Stimulated activated naive B cell treated with anti-CD40 and anti-IgM and Interleukin-4, amounts not matched to agents 10 μg/mL and 1 μg/mL and 100 μg/mL, for 72 hours (primary cell): ENCODE results near the gene RAB31.

Experiments used
- ATAC-seq, 2 donors: fragments of 150-1000 bp; cut with Tn5 transposase; replicated peaks; 2 replicates each; pipeline ENCODE4 v1.10.0; 2021; ENCODE audit warnings: moderate library complexity in 1 of 2
- DNase-seq: peaks from one replicate; pipeline ENCODE4 v3.0.0; 2021
- H3K27ac Mint-ChIP-seq: one replicate; pipeline ENCODE4 v1.8.0; 2022; ENCODE audit warnings: mild to moderate bottlenecking, mixed read lengths
- H3K27me3 Mint-ChIP-seq, 2 donors: one replicate each; pipeline ENCODE4 v1.8.0; 2022; ENCODE audit warnings: mixed read lengths in 2 of 2
- H3K36me3 Mint-ChIP-seq, 2 donors: one replicate each; pipeline ENCODE4 v1.8.0; 2022; ENCODE audit warnings: mixed read lengths in 2 of 2, mild to moderate bottlenecking in 1 of 2
- H3K4me1 Mint-ChIP-seq, 2 donors: one replicate each; pipeline ENCODE4 v1.8.0; 2022; ENCODE audit warnings: mixed read lengths in 2 of 2, mild to moderate bottlenecking in 1 of 2
- H3K4me3 Mint-ChIP-seq, 2 donors: one replicate each; pipeline ENCODE4 v1.8.0; 2022; ENCODE audit warnings: mild to moderate bottlenecking in 2 of 2, mixed read lengths in 2 of 2, moderate library complexity in 1 of 2
- H3K9me3 Mint-ChIP-seq, 2 donors: one replicate each; pipeline ENCODE4 v1.8.0; 2022; ENCODE audit warnings: mixed read lengths in 2 of 2, mild to moderate bottlenecking in 1 of 2

The RAB31 gene

GRCh38 chr18:9859232-9859631, 151.1 kb downstream of the RAB31 start:
- Mint-ChIP-seq H3K36me3 (peaks cover 10 to 13% of the 10 kb centered on the region in 2 donors), H3K4me3 (no peak overlapping the region), H3K27ac (no peak overlapping the region), H3K4me1 (peaks cover 4 to 6% of the 10 kb centered on the region in 2 donors), H3K27me3 (peaks cover 7 to 9% of the 10 kb centered on the region in 2 donors), H3K9me3 (no peaks in the 10 kb centered on the region)
- DNase-seq: no peak
- no peak for ATAC-seq

- no peak for ATAC-seq
- Mint-ChIP-seq H3K27ac (no peak overlapping the region), H3K9me3 (peaks cover 6 to 7% of the 10 kb centered on the region in 2 donors), H3K36me3 (peaks cover 13 to 16% of the 10 kb centered on the region in 2 donors), H3K27me3 (peaks cover 5 to 8% of the 10 kb centered on the region in 2 donors), H3K4me1 (peaks cover 4% of the 10 kb centered on the region in 2 donors), H3K4me3 (no peak overlapping the region)
- no peak for DNase-seq
Measured at GRCh38 chr18:9860682-9861081, 152.6 kb downstream of the RAB31 start.

- ATAC-seq: peak in 1 of 2 donors; percentile 29
- H3K4me1 Mint-ChIP-seq: peaks cover 3 to 4% of the 10 kb centered on the region in 2 donors
- H3K27me3 Mint-ChIP-seq: peaks cover 5 to 13% of the 10 kb centered on the region in 2 donors
- H3K27ac Mint-ChIP-seq: no peak overlapping the region
- H3K4me3 Mint-ChIP-seq: no peak overlapping the region
- peaks cover 11 to 12% of the 10 kb centered on the region in 2 donors for H3K9me3 Mint-ChIP-seq
- H3K36me3 Mint-ChIP-seq: peaks cover 14 to 20% of the 10 kb centered on the region in 2 donors
- no peak for DNase-seq
Measured at GRCh38 chr18:9861157-9861556, 153.1 kb downstream of the RAB31 start.

GRCh38 chr18:9861933-9862332, 153.8 kb downstream of the RAB31 start:
- H3K27me3 Mint-ChIP-seq: peaks cover 7 to 16% of the 10 kb centered on the region in 2 donors
- H3K9me3 Mint-ChIP-seq: peaks cover 16 to 17% of the 10 kb centered on the region in 2 donors
- H3K36me3 Mint-ChIP-seq: peaks cover 14 to 23% of the 10 kb centered on the region in 2 donors
- DNase-seq (no peak), ATAC-seq (no peak)
- H3K27ac Mint-ChIP-seq: no peak overlapping the region
- H3K4me1 Mint-ChIP-seq: peaks cover 3 to 4% of the 10 kb centered on the region in 2 donors
- no peak overlapping the region for H3K4me3 Mint-ChIP-seq

DNA sequence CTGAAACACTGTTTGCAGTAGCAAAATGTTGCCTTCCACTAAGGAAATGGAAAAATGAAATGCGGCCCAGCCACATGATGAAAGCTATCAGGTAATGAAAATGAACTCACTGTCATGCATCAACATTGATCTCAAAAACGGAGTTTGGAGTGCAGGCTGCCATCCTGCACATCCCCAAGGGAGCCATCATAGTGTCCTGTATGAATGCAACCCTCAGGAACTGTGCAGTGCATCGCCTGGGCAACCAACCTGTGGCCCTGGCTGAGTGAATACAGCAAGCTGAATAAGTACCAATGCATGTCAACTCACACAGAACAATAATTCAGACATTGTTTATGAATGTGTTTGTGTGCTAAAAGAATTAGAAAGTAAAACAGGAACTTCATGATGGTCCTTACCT, 154.6 kb downstream of the RAB31 start:
- no peak overlapping the region for H3K27ac Mint-ChIP-seq
- H3K9me3 Mint-ChIP-seq: peaks cover 17 to 20% of the 10 kb centered on the region in 2 donors
- DNase-seq: no peak
- peaks cover 14 to 23% of the 10 kb centered on the region in 2 donors for H3K36me3 Mint-ChIP-seq
- no peak overlapping the region for H3K4me3 Mint-ChIP-seq
- peaks cover 3 to 4% of the 10 kb centered on the region in 2 donors for H3K4me1 Mint-ChIP-seq
- H3K27me3 Mint-ChIP-seq: peaks cover 8 to 16% of the 10 kb centered on the region in 2 donors
- peak; percentile 31 to 57 for ATAC-seq

DNA sequence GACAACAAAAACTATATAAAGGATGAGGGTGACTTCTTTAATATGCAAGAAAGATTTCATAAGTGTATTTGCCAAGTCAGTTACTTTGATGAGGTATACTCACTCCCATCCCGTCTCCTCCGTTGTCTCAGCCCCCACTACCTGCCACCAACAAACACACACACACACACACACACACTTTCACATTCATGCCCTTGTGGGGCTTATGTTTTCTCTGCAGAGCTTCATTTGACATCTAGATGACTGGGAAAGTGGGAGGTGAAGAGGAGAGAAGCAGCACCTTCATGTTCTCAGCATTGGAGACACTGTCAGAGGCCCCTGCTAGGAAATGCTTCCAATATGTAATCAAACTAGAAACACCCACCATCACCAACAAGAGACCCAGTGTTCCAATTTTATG, 155.2 kb downstream of the RAB31 start:
- no peak for ATAC-seq
- H3K9me3 Mint-ChIP-seq: peaks cover 17 to 20% of the 10 kb centered on the region in 2 donors
- no peak overlapping the region for H3K27ac Mint-ChIP-seq
- peaks cover 3 to 4% of the 10 kb centered on the region in 2 donors for H3K4me1 Mint-ChIP-seq
- no peak for DNase-seq
- peaks cover 8 to 16% of the 10 kb centered on the region in 2 donors for H3K27me3 Mint-ChIP-seq
- H3K36me3 Mint-ChIP-seq: peaks cover 14 to 23% of the 10 kb centered on the region in 2 donors
- no peak overlapping the region for H3K4me3 Mint-ChIP-seq

DNA sequence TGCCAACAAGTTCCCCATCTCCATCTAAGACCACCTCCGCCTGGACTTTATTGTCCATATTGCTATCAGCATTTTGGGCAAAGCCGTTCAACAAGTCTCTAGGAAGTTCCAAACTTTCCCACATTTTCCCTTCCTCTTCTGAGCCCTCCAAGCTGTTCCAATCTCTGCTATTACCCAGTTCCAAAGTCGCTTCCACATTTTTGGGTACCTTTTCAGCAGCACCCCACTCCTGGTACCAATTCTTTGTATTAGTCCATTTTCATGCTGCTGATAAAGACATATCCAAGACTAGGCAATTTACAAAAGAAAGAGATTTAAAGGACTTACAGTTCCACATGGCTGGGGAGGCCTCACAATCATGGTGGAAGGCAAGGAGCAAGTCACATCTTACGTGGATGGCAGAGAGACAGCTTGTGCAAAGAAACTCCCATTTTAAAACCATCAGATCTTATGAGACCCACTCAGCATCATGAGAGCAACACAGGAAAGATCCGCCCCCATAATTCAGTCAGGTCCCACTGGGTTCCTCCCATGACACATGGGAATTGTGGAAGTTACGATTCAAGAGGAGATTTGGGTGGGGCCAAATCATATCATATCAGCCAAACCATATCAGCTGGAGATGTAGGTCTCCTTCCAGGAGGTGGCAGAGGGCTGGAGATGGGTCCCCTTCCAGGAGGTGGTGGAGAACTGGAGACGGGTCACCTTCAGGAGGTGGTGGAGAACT, 157.8 kb downstream of the RAB31 start:
- Mint-ChIP-seq H3K27ac (no peak overlapping the region), H3K4me3 (no peak overlapping the region), H3K36me3 (peaks cover 8 to 13% of the 10 kb centered on the region in 2 donors), H3K4me1 (peaks cover 4 to 10% of the 10 kb centered on the region in 2 donors), H3K9me3 (peaks cover 17 to 20% of the 10 kb centered on the region in 2 donors), H3K27me3 (peaks cover 11 to 23% of the 10 kb centered on the region in 2 donors)
- ATAC-seq (no peak), DNase-seq (no peak)

- H3K4me3 Mint-ChIP-seq: no peak overlapping the region
- no peak overlapping the region for H3K27ac Mint-ChIP-seq
- no peak for ATAC-seq
- no peak for DNase-seq
- H3K27me3 Mint-ChIP-seq: peaks cover 16 to 29% of the 10 kb centered on the region in 2 donors
- H3K9me3 Mint-ChIP-seq: peaks cover 17 to 20% of the 10 kb centered on the region in 2 donors
- H3K36me3 Mint-ChIP-seq: peaks cover 8 to 13% of the 10 kb centered on the region in 2 donors
- H3K4me1 Mint-ChIP-seq: peaks cover 4 to 10% of the 10 kb centered on the region in 2 donors
Measured at GRCh38 chr18:9866627-9867026, 158.5 kb downstream of the RAB31 start.

GRCh38 chr18:9867071-9867594, 159.0 kb downstream of the RAB31 start:
- H3K27ac Mint-ChIP-seq: no peak overlapping the region
- DNase-seq (no peak), ATAC-seq (no peak)
- peaks cover 16 to 29% of the 10 kb centered on the region in 2 donors for H3K27me3 Mint-ChIP-seq
- H3K9me3 Mint-ChIP-seq: peaks cover 17 to 20% of the 10 kb centered on the region in 2 donors
- H3K4me3 Mint-ChIP-seq: no peak overlapping the region
- H3K36me3 Mint-ChIP-seq: peaks cover 8 to 13% of the 10 kb centered on the region in 2 donors
- H3K4me1 Mint-ChIP-seq: peaks cover 4 to 10% of the 10 kb centered on the region in 2 donors

- H3K4me3 Mint-ChIP-seq: no peak overlapping the region
Measured at GRCh38 chr18:9868857-9869714, 161.0 kb downstream of the RAB31 start.

DNA sequence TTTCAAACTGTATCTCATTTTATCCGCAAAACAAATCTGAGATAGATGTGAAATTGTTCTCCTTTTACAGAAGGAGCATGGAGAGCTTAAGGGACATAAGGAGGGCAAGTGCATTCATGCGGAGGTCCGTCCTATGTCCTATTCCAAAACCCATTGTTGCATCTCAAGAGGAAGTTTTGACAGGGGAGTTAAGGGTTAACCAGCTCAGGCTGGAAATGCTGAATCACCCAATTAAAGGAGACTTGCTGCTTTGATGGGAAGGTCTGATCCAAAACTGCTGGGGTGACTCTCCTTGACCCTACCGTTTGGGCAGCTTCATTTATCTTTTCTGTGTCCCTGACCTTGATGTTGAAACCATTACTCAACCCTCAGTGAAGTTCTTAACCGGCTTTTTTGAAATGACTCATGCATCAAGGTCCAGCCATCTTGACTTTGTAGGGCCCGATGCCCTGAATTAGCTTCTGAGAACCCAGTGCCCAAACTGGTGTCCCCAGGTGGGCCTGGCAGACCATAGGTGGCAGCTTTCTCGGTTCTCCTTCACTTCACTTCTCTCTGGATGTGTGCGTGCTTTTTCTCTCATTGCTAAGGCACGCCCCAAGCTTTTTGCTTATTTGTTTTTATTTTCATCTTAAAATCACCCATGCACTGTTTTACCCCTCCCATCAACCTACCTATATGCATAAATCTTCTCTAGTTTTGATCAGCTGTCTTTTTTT, 161.8 kb downstream of the RAB31 start:
- ATAC-seq (peak in 1 of 2 donors; percentile 48), DNase-seq (no peak)
- Mint-ChIP-seq H3K4me3 (no peak overlapping the region), H3K27ac (no peak overlapping the region), H3K36me3 (peaks cover 4 to 10% of the 10 kb centered on the region in 2 donors), H3K9me3 (peaks cover 17 to 20% of the 10 kb centered on the region in 2 donors), H3K27me3 (peaks cover 22 to 32% of the 10 kb centered on the region in 2 donors), H3K4me1 (peaks cover 0 to 7% of the 10 kb centered on the region in 2 donors)

More at GRCh38 chr18:9868857-9869714, 161.0 kb downstream of the RAB31 start:
- no peak for DNase-seq
- H3K9me3 Mint-ChIP-seq: peaks cover 17 to 20% of the 10 kb centered on the region in 2 donors
- H3K4me1 Mint-ChIP-seq: peaks cover 0 to 7% of the 10 kb centered on the region in 2 donors
- ATAC-seq: no peak
- no peak overlapping the region for H3K27ac Mint-ChIP-seq
- peaks cover 21 to 29% of the 10 kb centered on the region in 2 donors for H3K27me3 Mint-ChIP-seq
- peaks cover 4 to 10% of the 10 kb centered on the region in 2 donors for H3K36me3 Mint-ChIP-seq

DNA sequence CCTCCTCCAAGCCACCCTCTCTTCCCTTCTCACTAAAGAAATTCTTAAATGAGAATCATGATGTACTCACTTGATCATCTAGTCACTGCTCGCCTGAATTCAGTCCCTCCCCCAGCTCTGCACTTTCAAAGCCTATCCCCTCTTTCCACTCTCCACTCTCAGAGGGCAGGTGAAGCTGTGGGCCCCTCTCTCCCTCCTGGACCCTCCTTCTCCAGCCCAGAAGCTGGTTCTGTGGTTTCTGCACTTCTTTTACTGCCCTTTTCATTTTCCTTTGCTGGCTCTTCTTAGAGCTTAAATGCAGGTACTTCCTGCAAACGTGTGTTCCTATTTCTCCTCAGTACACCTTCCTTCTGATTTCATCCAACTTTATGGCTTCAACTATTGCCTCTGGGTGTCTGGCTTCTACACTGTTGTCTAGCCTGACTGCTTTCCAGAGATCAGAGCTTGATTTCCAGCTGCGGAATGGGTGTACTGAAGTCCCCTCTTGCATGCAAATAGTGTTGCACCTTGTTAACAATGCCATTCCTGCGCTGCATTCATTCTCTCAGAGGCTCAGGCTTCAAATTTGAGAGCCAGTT, 162.4 kb downstream of the RAB31 start:
- Mint-ChIP-seq H3K27ac (no peak overlapping the region), H3K4me3 (no peak overlapping the region), H3K27me3 (peaks cover 25 to 39% of the 10 kb centered on the region in 2 donors), H3K36me3 (peaks cover 3 to 8% of the 10 kb centered on the region in 2 donors), H3K4me1 (peaks cover 0 to 7% of the 10 kb centered on the region in 2 donors), H3K9me3 (peaks cover 13 to 14% of the 10 kb centered on the region in 2 donors)
- DNase-seq: no peak
- ATAC-seq: no peak

- ATAC-seq: no peak
- no peak for DNase-seq
- Mint-ChIP-seq H3K9me3 (peaks cover 5 to 7% of the 10 kb centered on the region in 2 donors), H3K27me3 (peaks cover 25 to 34% of the 10 kb centered on the region in 2 donors), H3K36me3 (peaks cover 0 to under 1% of the 10 kb centered on the region in 2 donors), H3K4me1 (peaks cover 0 to 7% of the 10 kb centered on the region in 2 donors), H3K27ac (no peak overlapping the region), H3K4me3 (no peak overlapping the region)
Measured at GRCh38 chr18:9871244-9871746, 163.2 kb downstream of the RAB31 start.
